Dermis microvascular lymphatic vessel endothelial cell (primary cell): ENCODE results near the gene TBC1D9B. TPM values are rescaled to one million over a fixed set of nuclear protein-coding genes. Genes with fewer than 3 reads are reported as not detected.
"Not testable (repeated sequence)": the region's sequence is repeated elsewhere in the genome, so short reads cannot be mapped to it uniquely, and the experiment has no call there.

Experiments
- DNase-seq, 2 donors: peaks; one replicate each; pipeline versions ENCODE4 v3.0.0 to v3.0.0-alpha.2; 2010; ENCODE audit warnings: low read depth in 2 of 2
- total RNA-seq: library from RNA; depleted of rRNA; stranded (reverse); fragments of >200 nt; gene quantifications from 2 replicates; pipeline ENCODE4 v1.2.1, GENCODE V29; 2014

The TBC1D9B gene
- total RNA-seq, 1 donor from 2014 or later: 35.6 TPM

DNA sequence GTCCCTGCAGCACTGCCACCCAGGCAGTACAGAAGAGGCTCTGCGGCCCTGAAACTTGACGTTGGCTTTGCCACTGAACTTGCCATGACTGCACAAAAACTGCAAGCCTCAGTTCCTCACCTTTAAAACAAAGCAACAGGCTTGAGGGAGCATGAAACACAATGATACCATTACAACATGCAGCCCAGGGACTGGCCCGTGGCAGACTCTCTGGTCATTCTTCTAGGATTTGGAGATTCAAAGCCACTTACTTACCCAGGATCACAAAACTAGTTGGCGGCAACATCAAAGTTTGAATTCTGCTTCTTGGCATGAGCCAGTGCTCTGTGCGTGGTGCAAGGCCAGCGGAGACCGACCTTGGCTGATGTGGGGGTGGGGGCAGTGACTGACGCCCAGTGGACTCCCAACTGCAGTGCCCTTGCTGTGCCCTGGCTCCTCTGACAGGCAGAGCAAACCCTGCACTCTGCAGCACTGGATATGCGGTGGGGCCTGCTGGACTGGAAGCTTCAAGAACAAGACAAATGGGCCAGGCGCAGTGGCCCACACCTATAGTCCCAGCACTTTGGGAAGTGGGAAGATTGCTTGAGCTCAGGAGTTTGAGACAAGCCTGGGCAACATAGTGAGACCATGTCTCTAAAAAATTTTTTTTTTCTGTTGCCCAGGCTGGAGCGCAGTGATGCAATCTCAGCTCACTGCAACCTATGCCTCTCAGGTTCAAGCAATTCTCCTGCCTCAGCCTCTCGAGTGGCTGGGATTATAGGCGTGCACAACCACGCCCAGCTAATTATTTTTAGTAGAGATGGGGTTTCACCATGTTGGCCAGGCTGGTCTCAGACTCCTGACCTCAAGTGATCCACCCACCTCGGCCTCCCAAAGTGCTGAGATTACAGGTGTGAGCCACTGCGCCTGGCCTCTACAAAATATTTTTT, 68.1 kb downstream of the TBC1D9B start:
- peak in 1 of 2 donors; percentile 57 for DNase-seq

DNA sequence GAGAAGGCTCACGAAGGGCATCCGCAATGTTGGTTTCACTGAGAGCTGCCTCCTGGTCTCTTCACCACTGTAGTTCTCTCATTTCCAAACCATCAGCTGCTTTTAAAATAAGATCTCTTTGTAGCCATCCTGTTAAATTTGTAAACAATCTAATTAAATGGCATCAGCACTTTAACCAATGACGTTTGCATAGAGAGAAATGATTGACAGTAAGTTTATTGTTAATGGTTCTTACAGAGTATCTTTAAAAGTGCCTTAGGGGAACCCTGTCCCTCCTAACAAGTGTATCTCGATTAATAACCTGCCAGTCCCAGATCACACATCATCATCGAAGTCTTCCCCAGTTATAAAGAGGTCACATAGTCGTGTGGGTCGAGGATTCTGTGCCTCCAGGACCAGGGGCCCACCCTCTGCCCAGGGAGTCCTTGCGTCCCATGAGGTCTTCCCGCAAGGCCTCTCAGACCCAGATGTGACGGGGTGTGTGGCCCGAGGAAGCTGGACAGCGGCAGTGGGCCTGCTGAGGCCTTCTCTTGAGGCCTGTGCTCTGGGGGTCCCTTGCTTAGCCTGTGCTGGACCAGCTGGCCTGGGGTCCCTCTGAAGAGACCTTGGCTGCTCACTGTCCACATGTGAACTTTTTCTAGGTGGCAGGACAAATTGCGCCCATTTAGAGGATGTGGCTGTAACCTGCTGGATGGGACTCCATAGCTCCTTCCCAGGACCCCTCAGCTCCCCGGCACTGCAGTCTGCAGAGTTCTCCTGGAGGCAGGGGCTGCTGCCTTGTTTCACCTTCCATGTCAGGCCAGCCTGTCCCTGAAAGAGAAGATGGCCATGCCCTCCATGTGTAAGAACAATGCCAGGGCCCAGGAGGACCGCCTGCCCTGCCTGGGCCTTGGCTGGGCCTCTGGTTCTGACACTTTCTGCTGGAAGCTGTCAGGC, 70.4 kb downstream of the TBC1D9B start:
- DNase-seq: peak in 1 of 2 donors; percentile 16

DNA sequence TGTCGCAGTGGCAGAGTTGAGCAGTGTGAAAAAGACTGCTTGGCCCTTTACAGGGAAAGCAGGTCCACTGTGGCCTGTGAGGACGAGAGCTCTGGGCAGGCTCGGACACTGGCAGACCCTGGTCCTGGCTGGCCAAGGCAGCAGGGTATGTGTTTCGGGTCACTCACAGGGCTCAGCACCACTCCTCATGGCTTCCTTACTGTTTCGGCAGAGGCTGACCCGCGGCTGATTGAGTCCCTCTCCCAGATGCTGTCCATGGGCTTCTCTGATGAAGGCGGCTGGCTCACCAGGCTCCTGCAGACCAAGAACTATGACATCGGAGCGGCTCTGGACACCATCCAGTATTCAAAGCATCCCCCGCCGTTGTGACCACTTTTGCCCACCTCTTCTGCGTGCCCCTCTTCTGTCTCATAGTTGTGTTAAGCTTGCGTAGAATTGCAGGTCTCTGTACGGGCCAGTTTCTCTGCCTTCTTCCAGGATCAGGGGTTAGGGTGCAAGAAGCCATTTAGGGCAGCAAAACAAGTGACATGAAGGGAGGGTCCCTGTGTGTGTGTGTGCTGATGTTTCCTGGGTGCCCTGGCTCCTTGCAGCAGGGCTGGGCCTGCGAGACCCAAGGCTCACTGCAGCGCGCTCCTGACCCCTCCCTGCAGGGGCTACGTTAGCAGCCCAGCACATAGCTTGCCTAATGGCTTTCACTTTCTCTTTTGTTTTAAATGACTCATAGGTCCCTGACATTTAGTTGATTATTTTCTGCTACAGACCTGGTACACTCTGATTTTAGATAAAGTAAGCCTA, 71.3 kb downstream of the TBC1D9B start:
- DNase-seq: peak in 1 of 2 donors; percentile 28

DNA sequence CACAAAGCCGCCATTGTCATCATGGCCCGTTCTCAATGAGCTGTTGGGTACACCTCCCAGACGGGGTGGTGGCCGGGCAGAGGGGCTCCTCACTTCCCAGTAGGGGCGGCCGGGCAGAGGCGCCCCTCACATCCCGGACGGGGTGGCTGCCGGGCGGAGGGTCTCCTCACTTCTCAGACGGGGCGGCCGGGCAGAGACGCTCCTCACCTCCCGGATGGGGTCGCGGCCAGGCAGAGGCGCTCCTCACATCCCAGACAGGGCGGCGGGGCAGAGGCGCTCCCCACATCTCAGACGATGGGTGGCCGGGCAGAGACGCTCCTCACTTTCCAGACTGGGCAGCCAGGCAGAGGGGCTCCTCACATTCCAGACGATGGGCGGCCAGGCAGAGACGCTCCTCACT, 72.8 kb downstream of the TBC1D9B start:
- not testable (repeated sequence) for DNase-seq

DNA sequence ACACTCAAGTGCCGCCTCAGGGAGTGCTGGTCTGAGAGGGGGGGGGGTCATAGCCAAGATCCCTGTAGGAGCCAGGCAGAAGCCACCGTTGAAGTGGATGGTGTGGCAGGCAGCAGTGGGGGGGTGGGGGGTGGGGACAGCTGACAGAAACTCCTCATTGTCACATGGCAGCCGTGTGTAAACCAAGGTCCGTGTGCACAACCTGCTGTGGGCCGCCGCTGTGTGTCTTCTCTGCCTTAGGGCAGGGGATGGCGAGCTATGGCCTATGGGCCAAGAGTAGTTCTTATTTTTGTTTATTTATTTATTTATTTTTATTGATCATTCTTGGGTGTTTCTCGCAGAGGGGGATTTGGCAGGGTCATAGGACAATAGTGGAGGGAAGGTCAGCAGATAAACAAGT, 73.6 kb downstream of the TBC1D9B start:
- no peak for DNase-seq

DNA sequence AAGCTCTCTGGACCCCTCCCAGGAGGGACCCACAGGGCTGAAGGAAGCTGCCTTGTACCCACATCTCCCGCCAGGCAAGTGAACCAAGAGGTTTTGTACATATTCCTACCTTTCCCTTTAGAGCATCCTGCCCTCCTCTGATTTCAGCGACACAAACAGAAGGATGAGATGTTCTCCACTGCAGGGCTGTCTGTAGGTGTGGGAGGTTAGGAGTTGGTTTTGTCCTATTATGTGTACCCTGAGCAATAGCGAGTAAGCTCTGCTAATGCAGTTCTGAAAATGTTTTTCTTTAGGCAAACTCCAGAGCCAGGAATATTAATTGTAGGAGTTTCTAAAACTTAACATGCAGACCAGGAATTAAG, 74.0 kb downstream of the TBC1D9B start:
- no peak for DNase-seq

DNA sequence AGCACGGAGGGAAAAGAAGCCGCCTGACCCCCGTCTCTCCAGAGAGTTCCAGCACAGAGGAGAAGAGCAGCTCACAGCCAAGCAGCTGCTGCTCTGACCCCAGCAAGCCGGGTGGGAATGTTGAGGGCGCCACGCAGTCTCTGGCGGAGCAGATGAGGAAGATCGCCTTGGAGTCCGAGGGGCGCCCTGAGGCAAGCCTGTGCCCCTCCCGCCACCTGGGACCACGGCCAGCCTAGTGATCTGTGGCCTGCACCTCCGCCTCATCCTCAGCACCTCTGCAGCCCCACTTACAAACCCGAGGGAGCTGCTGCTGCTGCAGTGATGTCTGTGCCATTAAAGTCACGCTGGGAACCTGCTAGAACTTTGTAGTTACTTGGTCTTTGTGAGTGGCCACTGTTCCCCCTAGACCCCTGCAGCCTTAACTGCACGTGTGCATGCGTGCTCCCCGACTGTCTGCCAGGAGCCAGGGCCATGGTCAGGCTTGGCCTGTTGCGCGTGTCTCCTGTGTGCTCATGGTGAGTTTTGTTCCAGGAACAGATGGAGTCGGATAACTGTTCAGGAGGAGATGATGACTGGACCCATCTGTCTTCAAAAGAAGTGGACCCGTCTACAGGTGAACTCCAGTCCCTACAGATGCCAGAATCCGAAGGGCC, 74.5 kb downstream of the TBC1D9B start:
- DNase-seq: peak in 1 of 2 donors; percentile 11

DNA sequence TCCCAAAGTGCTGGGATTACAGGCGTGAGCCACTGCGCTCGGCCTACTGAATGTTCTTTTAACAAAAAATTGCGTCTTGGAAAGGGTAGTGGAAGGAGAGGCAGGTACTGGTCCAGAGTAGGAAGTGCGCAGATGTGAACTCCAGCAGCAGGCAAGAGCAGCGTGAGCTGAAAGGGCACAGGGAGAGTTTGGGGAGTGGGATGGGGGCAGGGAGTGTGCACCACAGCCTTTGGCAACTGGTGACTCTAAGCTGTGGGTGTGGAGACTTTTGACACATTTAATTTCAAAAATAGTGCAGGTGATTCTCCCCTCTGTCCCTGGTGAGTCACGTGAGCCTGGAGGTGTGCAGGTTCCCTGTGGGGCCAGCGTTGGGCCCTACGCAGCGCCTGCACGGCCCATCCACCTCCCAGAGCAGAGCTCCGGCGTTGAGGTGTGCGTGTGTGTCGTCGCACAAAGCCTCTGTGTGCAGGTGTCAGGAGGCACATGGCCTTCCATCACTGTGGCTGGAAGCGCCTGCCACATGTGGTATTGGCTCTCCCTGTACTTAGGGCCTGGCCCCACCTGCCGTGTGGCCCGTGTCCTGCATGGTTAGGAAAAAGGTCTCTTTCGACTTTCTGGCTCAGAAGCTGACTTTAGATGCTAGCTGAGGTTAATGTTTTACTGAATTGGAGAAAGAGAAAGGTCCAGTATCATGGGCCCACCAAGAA, 75.5 kb downstream of the TBC1D9B start:
- peak in 1 of 2 donors; percentile 8 for DNase-seq

DNA sequence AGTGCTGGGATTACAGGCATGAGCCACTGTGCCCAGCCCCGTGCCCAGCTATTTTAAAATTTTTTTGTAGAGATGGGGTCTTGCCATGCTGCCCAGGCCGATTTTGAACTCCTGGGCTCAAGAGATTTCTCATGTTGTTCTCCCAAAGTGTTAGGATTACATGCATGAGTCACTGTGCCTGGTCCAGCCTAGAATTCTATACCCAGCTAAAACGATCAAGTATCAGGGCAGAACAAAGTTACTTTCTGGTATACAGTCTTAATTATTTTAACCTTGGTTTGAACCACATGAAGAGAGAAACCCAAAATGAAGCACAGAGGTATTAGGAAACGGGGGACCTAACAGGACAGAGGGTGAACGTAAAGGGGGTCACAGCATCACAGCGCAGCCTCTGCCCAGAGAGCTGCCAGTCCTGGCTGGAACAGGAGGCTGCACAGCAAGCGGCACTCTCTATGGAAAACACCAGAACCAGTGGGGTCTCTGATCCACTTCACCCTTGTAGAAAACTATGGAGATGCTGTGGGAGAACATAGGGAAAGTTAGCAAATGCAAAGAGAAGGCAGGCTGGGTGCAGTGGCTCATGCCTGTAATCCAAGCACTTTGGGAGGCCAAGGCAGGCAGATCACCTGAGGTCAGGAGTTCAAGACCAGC, 76.8 kb downstream of the TBC1D9B start:
- DNase-seq: no peak

DNA sequence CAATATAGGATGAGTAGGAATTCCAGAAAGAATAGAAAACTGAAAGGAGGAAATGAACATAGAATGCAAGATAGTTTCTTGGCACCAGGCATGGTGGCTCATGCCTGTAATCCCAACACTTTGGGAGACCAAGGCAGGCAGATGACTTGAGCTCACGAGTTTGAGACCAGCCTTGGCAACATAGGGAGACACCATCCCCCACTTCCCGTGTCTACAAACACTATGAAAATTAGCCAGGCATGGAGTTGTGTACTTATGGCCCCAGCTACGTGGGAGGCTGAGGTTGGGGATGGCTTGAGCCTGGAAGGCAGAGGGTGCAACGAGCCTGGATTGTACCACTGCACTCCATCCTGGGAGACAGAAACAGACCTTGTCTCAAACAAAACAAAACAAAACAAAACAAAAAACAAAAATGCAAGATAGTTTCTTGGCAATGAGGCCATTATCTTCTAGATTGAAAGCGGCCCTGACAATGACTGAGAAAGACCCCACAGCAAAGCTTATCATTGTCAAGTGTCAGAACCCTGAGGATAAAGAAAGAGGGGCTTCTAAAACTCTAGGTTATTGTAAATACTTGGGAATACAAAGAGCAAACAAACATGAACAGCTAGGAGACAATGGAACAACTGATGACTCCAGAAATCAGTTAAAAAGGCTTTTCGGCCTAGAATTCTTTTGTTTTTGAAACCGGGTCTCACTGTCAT, 77.8 kb downstream of the TBC1D9B start:
- DNase-seq: peak in 1 of 2 donors; percentile 11

DNA sequence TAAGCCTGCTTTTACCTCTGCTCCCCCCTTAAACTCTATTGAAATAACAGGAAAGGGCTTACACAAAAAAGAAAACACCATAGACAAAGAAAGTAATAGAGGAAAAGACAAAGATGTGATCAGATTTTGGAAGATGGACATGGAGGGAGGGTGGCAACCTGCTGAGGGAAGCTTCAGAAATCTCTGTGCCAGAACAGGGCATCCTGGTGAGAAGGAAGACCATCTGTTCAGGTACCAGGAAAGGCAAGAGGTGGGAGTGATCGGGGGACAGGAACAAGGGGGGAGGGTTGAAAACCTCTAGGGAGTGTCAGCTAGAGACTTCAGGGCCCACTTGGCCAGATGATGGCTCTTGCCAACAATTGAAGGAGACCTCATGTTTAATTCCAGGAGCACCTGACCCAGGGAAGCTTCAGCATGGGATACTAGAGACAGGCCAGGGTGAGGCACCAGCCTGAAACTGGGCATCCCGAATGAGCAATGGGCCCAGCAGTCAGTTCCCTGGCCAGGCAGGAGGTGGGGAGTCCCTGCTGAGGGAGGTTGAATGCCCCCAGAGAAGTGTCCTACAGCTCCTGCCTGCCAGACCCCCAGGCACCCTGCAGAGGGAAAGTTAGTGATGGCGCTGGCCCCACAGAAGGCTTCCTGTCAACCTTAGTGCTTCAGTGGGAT, 78.8 kb downstream of the TBC1D9B start:
- DNase-seq: no peak

DNA sequence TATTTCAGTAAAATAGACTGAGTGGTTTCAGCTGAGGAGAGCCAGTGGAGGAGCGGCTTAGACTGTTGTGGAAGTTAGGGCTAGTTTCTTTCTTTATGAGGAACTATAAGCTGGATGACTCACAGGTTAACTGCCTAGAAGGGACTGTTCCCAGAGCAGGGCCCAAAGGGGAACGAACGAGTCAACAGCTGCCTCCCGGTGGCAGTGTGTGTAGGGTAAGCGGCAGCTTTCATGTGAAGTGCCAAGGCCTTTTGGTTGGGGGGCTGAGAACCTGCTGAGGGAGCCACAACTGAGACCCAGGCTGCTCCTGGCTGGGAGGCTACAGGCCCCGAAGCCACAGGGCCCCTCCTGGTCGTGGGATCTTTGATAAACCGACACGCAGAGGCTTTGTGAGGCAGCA, 80.0 kb downstream of the TBC1D9B start:
- no peak for DNase-seq

DNA sequence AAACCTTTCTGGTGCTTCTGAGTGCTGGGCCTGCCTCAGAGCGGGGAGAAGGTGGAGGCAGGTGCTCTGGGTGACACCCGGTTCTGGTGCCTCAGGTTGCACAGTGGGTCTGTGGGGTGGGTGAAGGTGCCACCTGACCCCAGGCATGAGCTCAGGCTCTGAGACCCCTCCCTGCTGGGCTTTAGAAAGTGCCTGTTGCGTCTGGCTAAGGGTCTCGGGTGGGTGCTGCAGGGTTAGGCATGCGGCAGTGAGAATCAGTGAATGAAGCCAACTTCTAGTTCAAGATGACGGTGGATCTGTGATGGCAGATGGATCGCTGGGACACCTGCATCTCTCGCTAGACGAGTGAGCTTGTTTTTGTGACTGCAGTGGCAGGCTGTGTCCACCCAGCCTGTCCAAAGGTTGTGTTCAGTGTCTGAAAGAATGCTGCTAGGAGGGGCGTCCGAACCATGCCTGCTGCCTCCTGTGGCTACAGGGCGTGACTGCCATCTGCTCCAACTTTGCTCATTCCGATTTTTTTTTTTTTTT, 82.0 kb downstream of the TBC1D9B start:
- no peak for DNase-seq

DNA sequence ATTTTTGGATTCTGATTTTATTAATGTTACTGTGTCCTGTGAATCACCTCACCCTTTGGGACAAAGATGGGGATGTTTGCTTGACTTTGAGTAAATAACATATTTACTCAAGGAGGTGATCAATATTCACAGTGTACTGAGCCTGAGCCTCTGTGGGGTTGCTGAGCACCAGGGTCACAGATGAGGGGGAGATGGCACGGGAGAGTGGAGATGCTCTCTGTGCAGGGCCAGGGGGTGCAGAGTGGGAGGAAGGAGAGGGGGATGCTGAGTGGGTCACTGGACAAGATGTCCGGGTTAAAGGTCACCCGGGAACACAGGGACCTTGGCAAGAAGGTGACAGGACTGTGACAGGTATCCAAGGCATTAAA, 83.0 kb downstream of the TBC1D9B start:
- no peak for DNase-seq

DNA sequence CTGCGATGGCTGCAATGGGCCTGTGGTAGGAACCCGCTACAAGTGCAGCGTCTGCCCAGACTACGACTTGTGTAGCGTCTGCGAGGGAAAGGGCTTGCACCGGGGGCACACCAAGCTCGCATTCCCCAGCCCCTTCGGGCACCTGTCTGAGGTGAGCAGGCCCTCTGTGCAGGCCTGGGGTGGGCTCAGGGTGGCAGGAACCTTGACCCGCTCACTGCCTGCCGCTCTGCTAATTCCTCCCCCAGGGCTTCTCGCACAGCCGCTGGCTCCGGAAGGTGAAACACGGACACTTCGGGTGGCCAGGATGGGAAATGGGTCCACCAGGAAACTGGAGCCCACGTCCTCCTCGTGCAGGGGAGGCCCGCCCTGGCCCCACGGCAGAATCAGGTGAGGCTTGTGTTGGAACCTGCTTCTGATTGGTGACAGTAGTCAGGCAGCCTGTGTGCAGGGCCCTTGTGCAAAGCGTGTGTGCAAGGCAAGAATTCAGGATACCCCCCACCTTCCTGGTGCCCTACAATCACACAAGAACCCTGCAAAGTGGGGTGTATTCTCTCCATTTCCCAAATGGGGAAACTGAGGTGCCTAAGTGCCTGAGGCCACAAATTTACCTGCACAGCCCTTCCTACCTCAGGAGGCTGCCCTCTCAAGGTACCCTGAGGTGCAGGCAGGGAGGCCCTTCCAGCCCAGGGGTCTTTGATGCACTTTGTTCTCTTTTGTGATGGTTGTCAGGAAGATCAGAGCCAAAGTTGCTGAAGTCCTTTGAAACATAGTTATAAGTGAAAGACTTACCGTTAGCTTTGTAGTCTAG, 83.6 kb downstream of the TBC1D9B start:
- DNase-seq: no peak

DNA sequence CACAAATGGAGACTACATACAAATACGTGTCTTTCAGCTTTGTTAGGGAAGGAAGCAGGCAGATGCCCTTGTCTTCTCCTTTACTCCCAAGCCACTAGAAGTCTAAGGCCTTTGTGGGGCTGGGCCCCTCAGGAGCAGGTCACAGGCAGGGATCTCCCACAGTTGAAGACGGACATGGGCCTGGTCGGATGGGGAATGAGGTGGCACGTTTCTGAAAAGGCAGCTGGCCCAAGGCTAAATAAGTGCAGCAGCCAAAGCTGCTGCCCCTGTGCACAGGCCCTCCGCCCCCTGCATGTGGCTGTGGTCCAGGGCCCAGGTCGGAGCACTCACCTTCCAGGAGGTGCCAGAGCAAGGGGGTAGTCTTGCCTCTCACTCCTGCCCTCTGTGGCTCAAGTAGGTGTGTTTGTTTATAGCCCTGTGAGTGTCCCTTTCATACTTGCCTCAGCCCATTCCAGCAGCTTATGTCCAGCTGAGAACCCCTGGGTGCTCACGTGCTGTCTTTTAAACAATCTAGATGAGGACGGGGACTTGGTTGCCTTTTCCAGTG, 85.2 kb downstream of the TBC1D9B start:
- DNase-seq: no peak

DNA sequence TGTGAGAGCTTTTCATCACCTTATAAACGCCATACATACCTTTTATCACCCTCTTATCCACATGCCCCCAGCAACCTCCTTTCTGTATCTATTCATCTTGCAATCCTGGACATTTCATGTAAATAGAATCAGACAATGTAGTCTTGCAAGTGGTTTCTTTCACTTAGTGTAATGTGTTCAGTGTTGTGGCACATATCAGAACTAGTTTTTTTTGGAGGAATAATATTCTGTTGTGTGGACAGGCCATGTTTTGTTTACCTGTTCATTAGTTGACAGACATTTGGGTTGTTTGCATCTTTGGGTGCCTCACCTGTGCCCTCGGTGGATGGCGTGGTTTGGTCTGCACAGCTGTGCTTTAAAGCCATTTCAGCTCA, 85.7 kb downstream of the TBC1D9B start:
- no peak for DNase-seq
